Measurements from ENCODE around the gene COQ8A. TPM values are rescaled to one million over a fixed set of nuclear protein-coding genes. Genes with fewer than 3 reads are reported as not detected.
A peak's percentile ranks its signal among the peaks of the same experiment; 100 is the strongest.
"Not testable (repeated sequence)": the region's sequence is repeated elsewhere in the genome, so short reads cannot be mapped to it uniquely, and the experiment has no call there.

COQ8A gene
- total RNA-seq, 1 donor from 2014 or later = 20.7 TPM

GRCh38 chr1:226983992-226984364 is 43.9 kb downstream of the COQ8A start:
- DNase-seq (ENCODE audit: low read depth in 2 of 2) = no peak

GRCh38 chr1:226984521-226985238 is 44.6 kb downstream of the COQ8A start:
- no peak for DNase-seq (ENCODE audit: low read depth in 2 of 2)

GRCh38 chr1:226985239-226985838 is 45.2 kb downstream of the COQ8A start:
- no peak for DNase-seq (ENCODE audit: low read depth in 2 of 2)

GRCh38 chr1:226985839-226986463 is 45.9 kb downstream of the COQ8A start:
- no peak for DNase-seq (ENCODE audit: low read depth in 2 of 2)

- DNase-seq (ENCODE audit: low read depth in 2 of 2) = no peak
Observed at GRCh38 chr1:226986496-226987178, 46.5 kb downstream of the COQ8A start.

- no peak for DNase-seq (ENCODE audit: low read depth in 2 of 2)
Observed at GRCh38 chr1:226987179-226987536, 47.1 kb downstream of the COQ8A start.

- no peak for DNase-seq (ENCODE audit: low read depth in 2 of 2)
Observed at GRCh38 chr1:226987623-226988333, 47.7 kb downstream of the COQ8A start.

- DNase-seq (ENCODE audit: low read depth in 2 of 2) = no peak
Observed at GRCh38 chr1:226988334-226988666, 48.2 kb downstream of the COQ8A start.

- no peak for DNase-seq (ENCODE audit: low read depth in 2 of 2)
Observed at GRCh38 chr1:226989085-226989920, 49.2 kb downstream of the COQ8A start.

- peak; percentile 7 to 81 for DNase-seq (ENCODE audit: low read depth in 2 of 2)
Observed at GRCh38 chr1:226990133-226990716, 50.1 kb downstream of the COQ8A start.

GRCh38 chr1:226991920-226992319 is 51.8 kb downstream of the COQ8A start:
- DNase-seq (ENCODE audit: low read depth in 2 of 2) = no peak

- no peak for DNase-seq (ENCODE audit: low read depth in 2 of 2)
Observed at GRCh38 chr1:226993814-226994585, 53.9 kb downstream of the COQ8A start.

- DNase-seq (ENCODE audit: low read depth in 2 of 2) = no peak
Observed at GRCh38 chr1:226994586-226995364, 54.7 kb downstream of the COQ8A start.

- no peak for DNase-seq (ENCODE audit: low read depth in 2 of 2)
Observed at GRCh38 chr1:226995365-226996332, 55.6 kb downstream of the COQ8A start.

- DNase-seq (ENCODE audit: low read depth in 2 of 2) = not testable (repeated sequence)
Observed at GRCh38 chr1:226999579-226999978, 59.5 kb downstream of the COQ8A start.

- DNase-seq (ENCODE audit: low read depth in 2 of 2) = no peak
Observed at GRCh38 chr1:227002531-227003049, 62.5 kb downstream of the COQ8A start.

- DNase-seq (ENCODE audit: low read depth in 2 of 2) = no peak
Observed at GRCh38 chr1:227003165-227003564, 63.1 kb downstream of the COQ8A start.

GRCh38 chr1:227004796-227005195 is 64.7 kb downstream of the COQ8A start:
- DNase-seq (ENCODE audit: low read depth in 2 of 2) = no peak

Measured in dermis microvascular lymphatic vessel endothelial cell (primary cell).